ENCODE results near the gene TMC1.
"Not testable (repeated sequence)": the region's sequence is repeated elsewhere in the genome, so short reads cannot be mapped to it uniquely, and the experiment has no call there.

Gene TMC1

DNA sequence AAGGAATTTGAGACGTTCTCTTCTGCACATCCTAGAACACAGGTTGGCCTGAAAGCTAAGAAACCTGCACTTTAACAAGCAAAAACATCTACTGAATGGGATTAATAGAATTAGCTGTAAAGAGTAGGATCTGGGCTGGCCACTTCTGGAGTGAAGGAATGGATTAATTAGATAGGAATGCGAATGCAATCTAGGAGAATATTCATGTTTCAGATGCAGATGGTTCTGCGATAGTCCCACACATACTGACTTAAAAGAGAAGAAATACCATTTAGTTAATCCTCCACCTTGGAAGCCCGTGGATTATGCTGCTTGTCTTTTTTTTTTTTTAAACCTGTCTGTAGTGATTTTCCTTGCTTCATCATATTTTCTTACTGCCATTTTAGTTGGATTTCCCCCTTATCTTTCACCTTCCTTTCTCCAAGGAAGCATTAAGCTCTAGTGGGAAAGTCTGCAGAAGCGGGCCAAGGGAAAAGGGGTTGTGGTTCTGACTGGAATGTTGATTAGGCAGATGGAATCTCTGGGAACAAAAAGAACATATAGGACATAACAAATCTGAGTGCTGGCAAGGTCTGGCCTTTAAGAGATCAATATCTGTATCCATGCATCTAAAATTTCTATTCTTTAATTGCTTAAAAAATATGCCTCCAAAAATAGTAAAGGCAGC, 279.1 kb downstream of the TMC1 start:
- in situ Hi-C loops (cut with MboI; ENCODE audit: low sequenced_read_pairs, unreplicated experiment), result loop anchor here (25.0 kb wide), 1 partner anchor 763 kb away; no protein-coding TSS in a partner anchor
- TF ChIP-seq, protein P1, sequence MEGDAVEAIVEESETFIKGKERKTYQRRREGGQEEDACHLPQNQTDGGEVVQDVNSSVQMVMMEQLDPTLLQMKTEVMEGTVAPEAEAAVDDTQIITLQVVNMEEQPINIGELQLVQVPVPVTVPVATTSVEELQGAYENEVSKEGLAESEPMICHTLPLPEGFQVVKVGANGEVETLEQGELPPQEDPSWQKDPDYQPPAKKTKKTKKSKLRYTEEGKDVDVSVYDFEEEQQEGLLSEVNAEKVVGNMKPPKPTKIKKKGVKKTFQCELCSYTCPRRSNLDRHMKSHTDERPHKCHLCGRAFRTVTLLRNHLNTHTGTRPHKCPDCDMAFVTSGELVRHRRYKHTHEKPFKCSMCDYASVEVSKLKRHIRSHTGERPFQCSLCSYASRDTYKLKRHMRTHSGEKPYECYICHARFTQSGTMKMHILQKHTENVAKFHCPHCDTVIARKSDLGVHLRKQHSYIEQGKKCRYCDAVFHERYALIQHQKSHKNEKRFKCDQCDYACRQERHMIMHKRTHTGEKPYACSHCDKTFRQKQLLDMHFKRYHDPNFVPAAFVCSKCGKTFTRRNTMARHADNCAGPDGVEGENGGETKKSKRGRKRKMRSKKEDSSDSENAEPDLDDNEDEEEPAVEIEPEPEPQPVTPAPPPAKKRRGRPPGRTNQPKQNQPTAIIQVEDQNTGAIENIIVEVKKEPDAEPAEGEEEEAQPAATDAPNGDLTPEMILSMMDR (IDR thresholded peaks at IDR 0.05; ENCODE audit: borderline replicate concordance, control extremely low read depth, extremely low read depth, insufficient read depth, missing control alignments), result no peak

DNA sequence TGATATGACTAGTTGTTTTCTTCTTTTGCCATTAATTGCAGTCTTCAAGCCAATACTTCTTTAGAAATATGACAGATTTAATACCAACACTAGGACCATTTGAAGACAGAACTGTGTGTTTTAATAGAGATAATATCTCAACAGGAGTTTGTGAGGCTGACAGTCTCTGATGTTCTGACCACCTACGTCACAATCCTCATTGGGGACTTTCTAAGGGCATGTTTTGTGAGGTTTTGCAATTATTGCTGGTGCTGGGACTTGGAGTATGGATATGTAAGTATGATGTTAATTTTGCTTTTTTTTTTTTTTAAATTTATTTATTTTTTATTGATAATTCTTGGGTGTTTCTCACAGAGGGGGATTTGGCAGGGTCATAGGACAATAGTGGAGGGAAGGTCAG, 283.8 kb downstream of the TMC1 start:
- TF ChIP-seq, protein P1 (IDR thresholded peaks at IDR 0.05; ENCODE audit: borderline replicate concordance, control extremely low read depth, extremely low read depth, insufficient read depth, missing control alignments), result no peak
- DNase-seq (ENCODE audit: low spot score), result no peak
- in situ Hi-C loops (cut with MboI; ENCODE audit: low sequenced_read_pairs, unreplicated experiment), result loop anchor here (25.0 kb wide), 1 partner anchor 768 kb away; no protein-coding TSS in a partner anchor

More for the DNA sequence above, 279.1 kb downstream of the TMC1 start:
- no peak for DNase-seq (ENCODE audit: low spot score)

DNA sequence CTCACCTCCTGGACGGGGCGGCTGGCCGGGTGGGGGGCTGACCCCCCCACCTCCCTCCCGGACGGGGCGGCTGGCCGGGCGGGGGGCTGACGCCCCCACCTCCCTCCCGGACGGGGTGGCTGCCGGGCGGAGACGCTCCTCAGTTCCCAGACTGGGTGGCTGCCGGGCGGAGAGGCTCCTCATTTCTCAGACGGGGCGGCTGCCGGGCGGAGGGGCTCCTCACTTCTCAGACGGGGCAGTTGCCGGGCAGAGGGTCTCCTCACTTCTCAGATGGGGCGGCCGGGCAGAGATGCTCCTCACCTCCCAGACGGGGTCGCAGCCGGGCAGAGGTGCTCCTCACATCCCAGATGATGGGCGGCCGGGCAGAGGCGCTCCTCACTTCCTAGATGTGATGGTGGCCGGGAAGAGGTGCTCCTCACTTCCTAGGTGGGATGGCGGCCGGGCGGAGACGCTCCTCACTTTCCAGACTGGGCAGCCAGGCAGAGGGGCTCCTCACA, 285.0 kb downstream of the TMC1 start:
- in situ Hi-C loops (cut with MboI; ENCODE audit: low sequenced_read_pairs, unreplicated experiment), result loop anchor here (25.0 kb wide), 1 partner anchor 769 kb away; no protein-coding TSS in a partner anchor

DNA sequence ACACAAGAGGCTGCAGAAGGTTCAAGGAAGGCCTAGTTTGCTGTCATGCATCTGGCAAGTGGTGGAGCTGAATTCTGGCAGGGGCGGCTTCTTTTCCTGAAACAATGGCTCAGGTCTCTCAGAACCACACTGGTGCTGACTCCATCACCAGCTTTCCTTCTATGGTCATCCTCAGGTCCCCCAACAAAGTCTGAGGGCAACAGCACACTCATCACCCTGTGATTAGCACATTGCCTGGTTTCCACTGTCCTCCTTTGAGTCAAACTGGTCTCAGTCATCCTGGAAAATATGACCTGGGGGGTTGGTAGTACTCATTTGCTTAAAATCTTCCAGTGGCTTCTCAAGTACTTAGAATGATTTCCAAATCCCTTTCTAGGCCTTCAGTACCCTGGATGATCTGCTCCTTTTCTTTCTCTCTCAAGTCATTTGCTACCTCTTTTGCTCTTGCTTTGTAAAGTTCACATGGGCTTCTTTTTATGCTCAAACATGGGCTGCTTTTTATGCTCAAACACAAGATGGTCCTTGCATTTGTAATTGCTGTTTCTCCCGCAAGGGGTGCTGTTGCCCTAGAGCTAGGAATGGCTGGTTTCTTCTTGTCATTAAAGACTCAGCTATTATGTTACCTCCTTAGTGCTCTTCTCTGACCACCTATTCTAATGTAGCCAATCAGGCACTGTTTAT, 286.5 kb downstream of the TMC1 start:
- no peak for DNase-seq (ENCODE audit: low spot score)
- in situ Hi-C loops (cut with MboI; ENCODE audit: low sequenced_read_pairs, unreplicated experiment), result loop anchor here (25.0 kb wide), 1 partner anchor 771 kb away; no protein-coding TSS in a partner anchor
- TF ChIP-seq, protein P1 (IDR thresholded peaks at IDR 0.05; ENCODE audit: borderline replicate concordance, control extremely low read depth, extremely low read depth, insufficient read depth, missing control alignments), result no peak

More for the DNA sequence above, 285.0 kb downstream of the TMC1 start:
- not testable (repeated sequence) for DNase-seq (ENCODE audit: low spot score)

DNA sequence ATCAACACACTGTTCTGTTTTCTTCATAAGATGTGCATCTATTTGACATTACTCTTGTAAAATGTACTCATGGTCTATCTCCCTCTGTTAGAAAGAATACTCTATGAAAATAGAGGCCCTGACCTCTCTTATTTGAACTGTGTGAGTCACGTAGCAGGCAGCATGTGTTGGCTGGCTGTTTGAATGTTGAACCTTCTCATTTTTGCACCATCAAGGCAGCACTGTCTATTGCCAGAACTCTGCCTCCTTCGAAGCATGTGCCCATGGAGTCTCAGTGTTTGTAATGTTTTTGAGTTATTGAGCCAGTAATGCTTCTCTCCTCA, 287.0 kb downstream of the TMC1 start:
- TF ChIP-seq, protein P1 (IDR thresholded peaks at IDR 0.05; ENCODE audit: borderline replicate concordance, control extremely low read depth, extremely low read depth, insufficient read depth, missing control alignments), result no peak
- DNase-seq (ENCODE audit: low spot score), result no peak
- in situ Hi-C loops (cut with MboI; ENCODE audit: low sequenced_read_pairs, unreplicated experiment), result loop anchor here (25.0 kb wide), 1 partner anchor 771 kb away; no protein-coding TSS in a partner anchor

DNA sequence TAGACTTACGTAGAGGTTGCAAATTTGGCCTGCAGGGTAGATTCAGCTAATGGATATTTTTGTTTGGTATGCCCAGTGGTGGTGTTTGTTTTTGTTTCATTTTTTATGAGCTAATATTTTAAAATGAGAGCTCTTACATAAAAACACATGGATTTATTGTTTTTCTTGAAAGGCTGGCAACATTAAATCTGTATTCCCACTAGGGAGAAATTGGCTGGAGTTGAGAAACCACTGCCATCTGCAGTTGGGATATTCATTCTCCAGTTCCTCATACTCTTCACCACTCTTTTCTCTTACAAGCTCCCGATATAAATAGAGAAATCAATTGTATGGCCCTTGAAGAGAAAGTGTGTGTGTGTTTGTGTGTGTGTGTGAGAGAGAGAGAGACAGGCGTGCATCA, 288.2 kb downstream of the TMC1 start:
- TF ChIP-seq, protein P1 (IDR thresholded peaks at IDR 0.05; ENCODE audit: borderline replicate concordance, control extremely low read depth, extremely low read depth, insufficient read depth, missing control alignments), result no peak
- in situ Hi-C loops (cut with MboI; ENCODE audit: low sequenced_read_pairs, unreplicated experiment), result loop anchor here (25.0 kb wide), 1 partner anchor 772 kb away; no protein-coding TSS in a partner anchor
- DNase-seq (ENCODE audit: low spot score), result no peak

Measured in GM13976 (cell line).